NCI-H2029 treated with DMSO at 0.1 percent for 48 hours (cell line): ENCODE data around the gene GABBR2.
"Not testable (repeated sequence)": the region's sequence is repeated elsewhere in the genome, so short reads cannot be mapped to it uniquely, and the experiment has no call there.

Source experiments
- DNase-seq: peaks from one replicate; lab custom pipeline; 2025; lab: John Stamatoyannopoulos, UW

GABBR2 gene

GRCh38 chr9:98481676-98482075 lies 227.1 kb downstream of the GABBR2 start:
- DNase-seq: no peak

DNA sequence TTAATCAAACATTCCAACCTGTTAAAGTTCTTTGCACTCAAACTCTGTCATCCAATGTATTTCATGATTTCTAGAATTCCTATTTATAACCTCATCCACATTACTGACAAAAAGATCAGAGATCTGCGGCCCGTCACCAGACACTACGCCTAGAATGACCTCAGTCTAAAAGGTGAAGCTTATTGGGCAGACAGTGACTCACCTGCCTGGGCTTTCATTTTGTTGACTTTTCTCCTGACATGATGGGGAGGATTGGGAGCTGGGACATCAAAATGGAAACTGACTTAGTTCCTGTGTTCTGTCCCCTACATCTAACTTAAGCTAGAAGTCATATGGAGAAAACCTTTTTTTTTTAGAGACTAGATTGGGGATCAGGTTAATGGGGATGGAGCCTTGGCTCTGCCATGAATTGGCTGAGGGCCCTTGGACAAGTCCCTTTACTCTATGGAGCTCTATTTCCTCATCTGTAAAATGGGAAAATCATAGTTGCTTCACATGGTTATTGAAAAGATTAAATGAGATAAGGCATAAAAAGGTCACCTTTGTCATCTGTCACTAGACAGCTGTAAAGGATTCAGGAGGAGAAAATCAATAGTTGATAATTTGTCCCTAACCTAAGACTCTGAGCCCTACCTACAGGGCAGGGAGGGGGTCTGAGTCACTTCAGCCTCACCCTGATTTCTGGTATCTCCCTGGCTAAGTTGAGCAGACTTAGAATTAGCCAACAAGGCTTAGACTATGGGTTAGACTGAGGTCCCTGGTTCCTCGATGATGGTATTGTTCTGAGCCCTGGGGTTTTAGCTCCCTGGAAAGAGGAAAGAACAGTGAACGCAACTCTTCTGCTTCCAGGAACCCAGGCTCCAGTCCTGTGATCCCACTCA lies 228.5 kb downstream of the GABBR2 start:
- no peak for DNase-seq

DNA sequence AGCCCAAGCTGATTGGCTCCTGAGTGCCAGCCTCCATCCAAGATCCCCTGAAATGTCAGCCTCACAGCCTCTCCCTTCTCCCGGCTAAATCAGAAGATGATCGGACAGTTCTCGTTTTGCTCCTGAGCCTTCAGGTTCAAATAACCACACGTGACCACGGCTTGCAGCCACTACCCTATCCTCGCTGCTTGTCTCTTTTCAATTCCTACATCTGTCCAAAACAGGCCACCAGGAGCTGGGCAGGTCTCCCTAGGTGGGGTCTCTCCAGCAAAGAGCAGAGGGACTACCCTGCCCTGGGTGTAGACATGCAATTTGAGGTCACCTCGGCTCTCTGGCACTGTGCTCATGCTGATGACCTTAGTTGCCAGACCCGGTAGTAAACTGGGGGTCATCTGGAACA lies 229.3 kb downstream of the GABBR2 start:
- DNase-seq: no peak

GRCh38 chr9:98477884-98478283 lies 230.9 kb downstream of the GABBR2 start:
- DNase-seq: no peak

DNA sequence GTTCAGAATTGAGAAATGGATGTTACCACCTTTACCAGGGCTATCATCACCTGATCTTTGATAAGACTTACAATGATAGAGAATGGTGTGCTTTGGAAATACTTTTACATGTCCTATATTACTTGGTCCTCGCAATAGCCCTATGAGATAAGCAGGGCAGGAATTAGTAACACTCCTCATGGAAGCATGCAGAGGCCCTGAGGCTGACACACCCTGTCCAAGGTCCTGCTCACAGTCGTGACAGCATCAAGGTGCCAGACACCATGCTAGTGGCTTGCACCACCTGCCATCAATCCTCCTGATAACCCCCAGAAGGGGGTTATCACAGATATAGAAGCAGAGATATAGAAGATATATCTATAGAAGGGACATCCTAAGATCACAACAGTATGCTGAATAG lies 236.5 kb downstream of the GABBR2 start:
- DNase-seq: no peak

DNA sequence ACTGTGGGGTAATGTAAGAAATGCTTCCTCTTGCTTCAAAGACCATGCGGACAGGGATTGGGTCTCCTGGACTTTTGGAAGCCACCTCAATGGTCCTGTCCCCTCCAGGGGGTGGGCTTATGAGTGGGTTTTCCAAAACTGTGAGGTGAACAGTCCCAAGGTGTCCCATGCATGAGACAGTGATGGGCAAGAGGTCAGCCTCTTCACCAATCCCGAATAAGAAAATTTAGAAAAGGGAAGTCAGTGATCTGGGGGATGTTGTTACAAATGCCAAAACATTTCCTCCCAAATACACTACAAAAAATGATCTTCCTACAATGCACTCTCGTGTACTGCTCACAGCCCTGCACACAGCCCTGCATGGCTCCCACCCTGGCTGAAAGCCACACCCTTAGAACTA lies 237.6 kb downstream of the GABBR2 start:
- no peak for DNase-seq

- no peak for DNase-seq
Measured at GRCh38 chr9:98468567-98469239, 240.0 kb downstream of the GABBR2 start.

- DNase-seq: no peak
Measured at GRCh38 chr9:98465799-98466198, 242.9 kb downstream of the GABBR2 start.

DNA sequence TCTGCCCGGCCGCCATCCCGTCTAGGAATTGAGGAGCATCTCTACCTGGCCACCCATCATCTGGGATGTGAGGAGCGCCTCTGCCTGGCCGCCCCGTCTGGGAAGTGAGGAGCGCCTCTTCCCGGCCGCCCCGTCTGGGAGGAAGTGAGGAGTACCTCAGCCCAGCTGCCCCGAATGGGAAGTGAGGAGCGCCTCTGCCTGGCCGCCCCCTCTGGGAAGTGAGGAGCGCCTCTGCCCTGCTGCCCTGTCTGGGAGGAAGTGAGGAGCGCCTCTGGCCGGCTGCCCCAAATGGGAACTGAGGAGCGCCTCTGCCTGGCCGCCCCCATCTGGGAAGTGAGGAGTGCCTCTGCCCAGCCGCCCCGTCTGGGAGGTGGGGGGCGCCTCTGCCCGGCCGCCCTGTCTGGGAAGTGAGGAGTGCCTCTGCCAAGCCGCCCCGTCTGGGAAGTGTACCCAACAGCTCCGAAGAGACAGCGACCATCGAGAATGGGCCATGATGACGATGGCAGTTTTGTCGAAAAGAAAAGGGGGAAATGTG lies 244.5 kb downstream of the GABBR2 start:
- not testable (repeated sequence) for DNase-seq

DNA sequence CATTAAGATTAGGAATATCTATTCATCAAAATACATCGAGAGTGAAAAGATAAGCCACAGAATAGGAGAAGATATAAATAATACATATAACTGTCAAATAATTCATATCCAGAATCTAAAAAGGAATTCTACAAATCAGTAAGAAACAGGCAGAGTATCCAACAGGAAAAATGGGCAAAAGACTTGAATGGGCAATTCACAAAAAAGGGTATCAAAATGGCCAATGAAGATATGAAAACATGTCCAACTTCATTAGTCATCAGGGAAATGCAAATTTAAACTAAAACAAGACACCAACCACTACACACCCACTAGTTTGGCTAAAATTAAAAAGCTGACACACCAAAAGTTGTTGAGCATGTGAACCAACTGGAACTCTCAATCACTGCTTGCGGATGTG lies 246.4 kb downstream of the GABBR2 start:
- no peak for DNase-seq

- DNase-seq: no peak
Measured at GRCh38 chr9:98460704-98461103, 248.0 kb downstream of the GABBR2 start.

GRCh38 chr9:98457726-98458370 lies 250.9 kb downstream of the GABBR2 start:
- DNase-seq: no peak

DNA sequence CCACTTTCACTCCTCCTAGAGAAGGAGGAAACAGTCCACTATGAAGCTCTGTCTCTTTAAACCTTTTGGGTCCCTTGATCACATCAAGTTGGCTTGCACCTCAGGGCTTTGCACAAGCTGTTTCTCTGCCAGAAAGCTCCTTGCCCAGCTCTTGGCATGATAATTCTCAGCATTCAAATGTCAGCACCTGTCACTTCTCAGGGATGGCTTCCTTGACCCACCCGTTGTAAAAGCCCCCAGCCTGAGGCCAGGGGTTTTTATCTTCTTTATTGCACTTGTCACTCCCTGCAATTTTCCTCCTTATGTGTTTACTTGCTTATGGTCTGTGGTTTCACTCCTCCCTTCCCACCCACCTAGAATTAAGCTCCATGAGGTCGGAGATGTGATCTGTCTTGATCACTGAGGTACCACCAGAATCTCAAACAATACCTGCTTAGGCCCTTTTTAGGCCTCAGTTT lies 252.6 kb downstream of the GABBR2 start:
- no peak for DNase-seq

GRCh38 chr9:98455256-98456155 lies 253.2 kb downstream of the GABBR2 start:
- DNase-seq: no peak

GRCh38 chr9:98453589-98454311 lies 255.0 kb downstream of the GABBR2 start:
- DNase-seq: no peak

DNA sequence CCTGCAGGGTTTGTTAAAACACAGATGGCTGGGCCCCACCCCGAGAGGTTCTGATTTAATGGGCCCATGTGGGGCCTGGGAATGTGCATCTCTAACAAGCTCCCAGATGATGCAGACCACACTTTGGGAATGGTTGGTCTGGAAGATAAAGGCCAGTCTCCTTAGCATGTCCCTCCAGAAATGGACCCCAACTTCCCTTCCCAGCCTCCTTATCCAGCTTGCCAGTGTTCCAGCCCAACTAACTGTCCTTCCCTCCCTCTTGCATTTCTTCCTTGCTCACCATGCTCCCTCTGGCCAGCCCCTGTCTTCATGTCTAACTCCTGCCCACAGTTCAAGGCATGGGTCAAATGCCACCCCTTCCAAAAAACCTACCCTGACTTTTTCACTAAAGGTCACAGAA lies 257.2 kb downstream of the GABBR2 start:
- DNase-seq: no peak

GRCh38 chr9:98450496-98450895 lies 258.2 kb downstream of the GABBR2 start:
- no peak for DNase-seq

- no peak for DNase-seq
Measured at GRCh38 chr9:98449871-98450270, 258.9 kb downstream of the GABBR2 start.

DNA sequence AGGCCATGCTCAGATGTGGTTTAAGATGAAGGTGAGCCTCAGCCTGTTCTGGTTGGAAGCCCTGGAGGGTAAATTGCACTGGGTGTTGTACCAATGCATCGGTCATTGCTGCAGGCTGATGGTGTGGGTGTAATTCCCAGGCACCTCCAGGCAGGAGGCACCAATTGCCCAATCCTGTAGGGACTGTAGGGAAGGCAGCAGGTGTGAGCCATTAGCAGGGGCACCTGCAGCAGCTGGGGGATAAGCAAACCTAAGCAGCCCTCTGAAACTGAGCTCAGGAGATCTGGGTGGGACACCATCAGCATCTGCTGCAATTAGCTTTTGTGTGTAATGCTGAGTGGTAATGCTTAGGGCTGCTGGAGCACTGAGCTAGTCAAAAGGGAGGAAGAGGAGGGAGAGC lies 263.2 kb downstream of the GABBR2 start:
- no peak for DNase-seq

DNA sequence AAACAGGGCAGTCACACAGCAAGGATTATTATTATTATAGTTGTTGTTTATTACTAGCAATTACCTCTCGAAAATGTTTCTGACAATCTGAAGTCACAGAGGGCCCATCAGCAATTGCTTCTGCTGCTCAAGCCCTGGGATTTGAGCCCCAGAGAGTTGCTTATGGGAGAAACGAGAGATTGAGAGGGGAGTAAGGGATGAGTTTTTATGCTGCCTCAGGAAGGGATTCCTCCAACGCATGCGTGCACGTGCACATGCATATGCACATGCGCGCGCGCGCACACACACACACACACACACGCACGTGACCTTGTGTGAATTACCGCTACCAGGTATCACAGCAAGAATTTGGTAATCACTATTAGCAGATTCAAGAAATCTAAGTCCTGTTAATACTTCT lies 264.1 kb downstream of the GABBR2 start:
- DNase-seq: no peak

GRCh38 chr9:98442541-98442940 lies 266.2 kb downstream of the GABBR2 start:
- DNase-seq: no peak
